BE2C (cell line): ENCODE results near the gene TTC23.

Source experiments
- DNase-seq: peaks from one replicate; pipeline ENCODE4 v3.0.0-alpha.2; 2020
- H3K27me3 ChIP-seq: fragments of 250-450 bp; sonication (Bioruptor Pico); 2 replicates; pipeline ENCODE4 v1.5.1; 2020; ENCODE audit warnings: mild to moderate bottlenecking
- H3K36me3 ChIP-seq: fragments of 250-450 bp; sonication (Bioruptor Pico); 2 replicates; pipeline ENCODE4 v1.5.1; 2020; ENCODE audit warnings: mild to moderate bottlenecking
- H3K4me1 ChIP-seq: fragments of 250-450 bp; sonication (Bioruptor Pico); 2 replicates; pipeline ENCODE4 v1.5.1; 2020
- H3K4me3 ChIP-seq: 2 replicates; pipeline ENCODE4 v1.5.1; 2011; ENCODE audit warnings: low read depth, low read length
- H3K9me3 ChIP-seq: fragments of 250-450 bp; sonication (Bioruptor Pico); 2 replicates; pipeline ENCODE4 v1.5.1; 2020
- TF ChIP-seq, protein P1 (sequence below): IDR thresholded peaks from 2 replicates; pipeline ENCODE4 v1.5.1; 2012; ENCODE audit warnings: mild to moderate bottlenecking, low read depth, low read length

TTC23 gene

DNA sequence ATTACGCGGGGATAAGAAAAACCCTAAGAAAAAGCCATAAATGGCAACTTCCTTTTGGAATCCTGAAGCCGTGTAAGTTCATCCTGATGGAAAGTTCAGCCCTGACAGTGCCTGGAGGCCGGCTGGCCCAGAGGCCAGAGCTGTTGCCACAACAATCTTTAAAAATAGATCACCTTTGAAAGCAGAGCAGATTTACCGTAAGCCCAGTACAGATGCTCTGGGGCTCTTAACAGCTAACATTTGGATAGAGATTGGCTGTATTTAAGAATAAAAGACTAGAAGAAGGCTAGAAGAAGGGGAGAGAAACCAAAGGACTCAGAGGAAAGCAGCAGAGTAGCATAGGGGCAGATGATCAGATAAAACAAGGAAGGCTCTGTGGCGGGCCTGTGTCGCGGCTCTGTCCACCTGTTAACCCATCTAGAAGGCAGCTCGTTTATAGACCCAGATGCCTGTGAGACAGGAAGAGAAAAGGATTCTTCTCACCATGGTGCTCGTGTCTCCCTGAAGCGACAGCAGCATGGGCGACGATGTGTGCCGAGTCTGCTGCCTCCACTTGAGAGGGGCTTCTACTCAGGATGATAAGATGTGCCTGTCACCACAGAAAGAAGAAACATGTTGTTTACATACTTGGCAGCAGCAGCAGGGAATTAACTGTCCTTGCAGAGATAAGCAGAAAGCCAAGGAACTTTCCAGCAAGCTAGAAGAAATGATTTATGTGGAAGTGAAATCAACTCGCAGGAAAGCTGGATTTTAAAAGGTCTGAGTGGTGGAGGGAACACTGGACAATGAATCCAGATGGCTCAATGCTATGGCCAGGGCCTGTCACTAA is 74.6 kb downstream of the TTC23 start:
- Histone ChIP-seq H3K36me3 (no peaks in the 10 kb centered on the region), H3K9me3 (no peaks in the 10 kb centered on the region), H3K4me1 (peaks cover 10% of the 10 kb centered on the region), H3K4me3 (no peak overlapping the region), H3K27me3 (no peaks in the 10 kb centered on the region)
- DNase-seq, result no peak
- TF ChIP-seq, protein P1, sequence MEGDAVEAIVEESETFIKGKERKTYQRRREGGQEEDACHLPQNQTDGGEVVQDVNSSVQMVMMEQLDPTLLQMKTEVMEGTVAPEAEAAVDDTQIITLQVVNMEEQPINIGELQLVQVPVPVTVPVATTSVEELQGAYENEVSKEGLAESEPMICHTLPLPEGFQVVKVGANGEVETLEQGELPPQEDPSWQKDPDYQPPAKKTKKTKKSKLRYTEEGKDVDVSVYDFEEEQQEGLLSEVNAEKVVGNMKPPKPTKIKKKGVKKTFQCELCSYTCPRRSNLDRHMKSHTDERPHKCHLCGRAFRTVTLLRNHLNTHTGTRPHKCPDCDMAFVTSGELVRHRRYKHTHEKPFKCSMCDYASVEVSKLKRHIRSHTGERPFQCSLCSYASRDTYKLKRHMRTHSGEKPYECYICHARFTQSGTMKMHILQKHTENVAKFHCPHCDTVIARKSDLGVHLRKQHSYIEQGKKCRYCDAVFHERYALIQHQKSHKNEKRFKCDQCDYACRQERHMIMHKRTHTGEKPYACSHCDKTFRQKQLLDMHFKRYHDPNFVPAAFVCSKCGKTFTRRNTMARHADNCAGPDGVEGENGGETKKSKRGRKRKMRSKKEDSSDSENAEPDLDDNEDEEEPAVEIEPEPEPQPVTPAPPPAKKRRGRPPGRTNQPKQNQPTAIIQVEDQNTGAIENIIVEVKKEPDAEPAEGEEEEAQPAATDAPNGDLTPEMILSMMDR, result no peak

DNA sequence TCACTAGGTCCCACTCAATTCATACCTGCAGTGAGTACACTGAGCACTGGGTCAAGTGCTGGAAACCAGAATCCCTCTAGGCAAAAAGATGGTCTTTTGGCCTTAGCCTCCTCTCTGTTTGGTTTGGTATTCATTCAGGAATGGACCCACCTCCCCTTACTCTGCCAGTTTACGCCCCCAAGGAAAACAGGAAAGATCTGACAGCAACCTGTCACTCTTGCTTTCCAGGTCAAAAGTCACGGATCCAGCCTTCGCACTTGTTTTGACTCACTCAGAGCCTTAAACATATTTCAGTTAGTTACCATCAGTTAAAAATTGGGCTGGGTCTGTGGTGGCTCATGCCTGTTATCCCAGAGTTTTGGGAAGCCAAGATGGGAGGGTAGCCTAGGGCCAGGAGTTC is 76.4 kb downstream of the TTC23 start:
- TF ChIP-seq, protein P1, result no peak
- no peak for DNase-seq
- H3K4me1 ChIP-seq, result peaks cover 10% of the 10 kb centered on the region

DNA sequence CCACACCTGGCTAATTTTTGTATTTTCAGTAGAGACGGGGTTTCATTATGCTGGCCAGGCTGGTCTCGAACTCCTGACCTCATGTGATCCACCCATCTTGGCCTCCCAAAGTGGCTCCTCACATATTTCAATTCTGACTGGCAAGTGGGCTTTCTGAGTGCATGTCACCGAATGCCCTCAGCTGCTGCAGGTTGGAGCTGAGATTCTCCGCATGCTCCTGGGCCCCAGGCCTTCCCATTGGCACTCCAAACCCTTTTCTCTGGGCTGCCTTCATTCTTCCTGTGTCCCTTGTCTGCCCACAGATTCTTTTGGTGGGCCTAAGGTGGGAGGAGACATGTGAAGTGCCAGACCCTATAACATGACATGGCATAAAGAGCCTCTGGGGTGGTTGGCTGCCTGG is 77.2 kb downstream of the TTC23 start:
- Histone ChIP-seq H3K4me3 (no peak overlapping the region), H3K4me1 (peaks cover 7% of the 10 kb centered on the region), H3K9me3 (no peaks in the 10 kb centered on the region), H3K27me3 (no peaks in the 10 kb centered on the region), H3K36me3 (no peaks in the 10 kb centered on the region)
- TF ChIP-seq, protein P1, result no peak
- no peak for DNase-seq

More for the DNA sequence above, 76.4 kb downstream of the TTC23 start:
- no peaks in the 10 kb centered on the region for H3K9me3 ChIP-seq
- H3K4me3 ChIP-seq, result no peak overlapping the region
- H3K27me3 ChIP-seq, result no peaks in the 10 kb centered on the region
- no peaks in the 10 kb centered on the region for H3K36me3 ChIP-seq

DNA sequence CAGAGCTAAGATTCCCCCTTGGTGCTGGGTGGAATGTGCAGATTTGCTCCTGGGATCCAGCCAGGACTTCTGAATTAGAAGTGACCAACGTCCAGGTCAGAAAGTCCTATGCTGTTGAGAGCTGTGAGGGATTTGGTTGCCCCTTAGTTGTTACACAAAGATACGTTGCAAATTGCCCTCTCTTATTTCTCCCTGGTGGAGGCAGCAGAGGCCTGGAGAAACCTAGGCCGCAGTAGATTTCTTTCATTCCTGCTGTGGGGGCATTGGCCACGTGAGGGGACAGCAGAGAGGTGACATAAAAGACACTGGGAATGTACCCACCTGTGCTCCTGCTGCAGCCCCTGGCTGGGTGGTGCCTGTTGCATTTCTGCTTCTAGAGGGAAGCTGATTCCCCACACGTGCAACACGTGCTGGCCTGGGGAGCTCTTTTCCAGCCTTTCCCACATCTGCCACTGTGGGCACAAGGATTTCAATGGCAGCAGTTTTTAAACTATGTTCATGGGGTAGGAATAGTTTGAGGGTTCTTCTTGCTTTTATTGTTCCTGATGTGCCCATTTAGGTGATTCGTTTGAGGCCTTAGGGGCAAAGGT is 78.8 kb downstream of the TTC23 start:
- DNase-seq, result no peak
- Histone ChIP-seq H3K4me3 (no peak overlapping the region), H3K9me3 (no peaks in the 10 kb centered on the region), H3K4me1 (no peaks in the 10 kb centered on the region; the same call in 1 of the 2 replicates), H3K27me3 (no peaks in the 10 kb centered on the region), H3K36me3 (no peaks in the 10 kb centered on the region)
- TF ChIP-seq, protein P1, result no peak

DNA sequence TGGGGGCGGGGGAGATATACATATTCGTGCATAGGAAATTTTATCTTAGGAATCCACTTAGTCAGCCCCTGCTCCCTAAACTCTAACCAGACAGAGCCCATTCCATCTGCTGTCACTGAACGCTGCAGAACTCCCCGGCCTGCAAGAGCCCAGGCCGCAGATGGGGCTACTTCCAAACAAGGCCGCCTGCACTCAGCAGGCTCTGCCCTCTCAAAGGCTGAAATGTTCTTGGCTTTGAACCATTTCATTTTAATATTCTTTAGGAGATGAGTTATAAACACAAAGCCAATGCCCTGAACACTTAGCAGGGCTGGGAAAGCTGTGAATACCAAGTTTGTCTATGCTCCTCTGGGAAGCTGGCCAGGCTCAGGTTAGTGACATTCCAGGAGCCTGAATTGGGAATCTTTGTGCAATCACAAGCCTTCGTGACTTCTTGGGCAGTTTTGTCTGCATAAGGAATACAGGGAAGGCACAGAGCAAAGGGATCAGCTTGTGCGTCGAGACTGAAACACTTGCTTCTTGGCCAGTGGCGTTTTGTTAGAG is 79.5 kb downstream of the TTC23 start:
- no peaks in the 10 kb centered on the region; the same call in 1 of the 2 replicates for H3K4me1 ChIP-seq
- no peaks in the 10 kb centered on the region for H3K9me3 ChIP-seq
- no peak overlapping the region for H3K4me3 ChIP-seq
- TF ChIP-seq, protein P1, result no peak
- H3K27me3 ChIP-seq, result no peaks in the 10 kb centered on the region
- no peak for DNase-seq
- no peaks in the 10 kb centered on the region for H3K36me3 ChIP-seq
